WI38 (cell line): Measurements from ENCODE around the gene NALCN.

Experiments used
- H3K4me3 ChIP-seq: 2 replicates; pipeline ENCODE4 v1.5.1; 2011; ENCODE audit warnings: low read depth, mild to moderate bottlenecking, control low read depth, low read length
- CTCF ChIP-seq: IDR thresholded peaks from 2 replicates; pipeline ENCODE4 v1.5.1; 2012; ENCODE audit warnings: low read depth, mild to moderate bottlenecking, control low read depth, low read length

Gene NALCN

GRCh38 chr13:101341464-101341863, 74.8 kb downstream of the NALCN start:
- TF ChIP-seq CTCF = no peak
- H3K4me3 ChIP-seq = no peak overlapping the region

- H3K4me3 ChIP-seq = no peak overlapping the region
- no peak for TF ChIP-seq CTCF
Measured at GRCh38 chr13:101339202-101339601, 77.1 kb downstream of the NALCN start.

- no peak for TF ChIP-seq CTCF
- H3K4me3 ChIP-seq = no peak overlapping the region
Measured at GRCh38 chr13:101332583-101332982, 83.7 kb downstream of the NALCN start.

- no peak overlapping the region for H3K4me3 ChIP-seq
- no peak for TF ChIP-seq CTCF
Measured at GRCh38 chr13:101331731-101332130, 84.6 kb downstream of the NALCN start.

- no peak for TF ChIP-seq CTCF
Measured at GRCh38 chr13:101327871-101328270, 88.4 kb downstream of the NALCN start.

GRCh38 chr13:101326710-101327109, 89.6 kb downstream of the NALCN start:
- H3K4me3 ChIP-seq = no peak overlapping the region
- no peak for TF ChIP-seq CTCF

More at GRCh38 chr13:101327871-101328270, 88.4 kb downstream of the NALCN start:
- no peak overlapping the region for H3K4me3 ChIP-seq

- no peak for TF ChIP-seq CTCF
- H3K4me3 ChIP-seq = no peak overlapping the region
Measured at GRCh38 chr13:101325423-101325822, 90.9 kb downstream of the NALCN start.
